LNCAP (cell line): Measurements from ENCODE around the gene SHB.
A peak's percentile ranks its signal among the peaks of the same experiment; 100 is the strongest.

Experiments used
- TF ChIP-seq, protein P1 (sequence below): fragments of 450-650 bp; IDR thresholded peaks from 2 replicates; pipeline ENCODE4 v1.5.1; 2017; ENCODE audit warnings: mild to moderate bottlenecking

Gene SHB

DNA sequence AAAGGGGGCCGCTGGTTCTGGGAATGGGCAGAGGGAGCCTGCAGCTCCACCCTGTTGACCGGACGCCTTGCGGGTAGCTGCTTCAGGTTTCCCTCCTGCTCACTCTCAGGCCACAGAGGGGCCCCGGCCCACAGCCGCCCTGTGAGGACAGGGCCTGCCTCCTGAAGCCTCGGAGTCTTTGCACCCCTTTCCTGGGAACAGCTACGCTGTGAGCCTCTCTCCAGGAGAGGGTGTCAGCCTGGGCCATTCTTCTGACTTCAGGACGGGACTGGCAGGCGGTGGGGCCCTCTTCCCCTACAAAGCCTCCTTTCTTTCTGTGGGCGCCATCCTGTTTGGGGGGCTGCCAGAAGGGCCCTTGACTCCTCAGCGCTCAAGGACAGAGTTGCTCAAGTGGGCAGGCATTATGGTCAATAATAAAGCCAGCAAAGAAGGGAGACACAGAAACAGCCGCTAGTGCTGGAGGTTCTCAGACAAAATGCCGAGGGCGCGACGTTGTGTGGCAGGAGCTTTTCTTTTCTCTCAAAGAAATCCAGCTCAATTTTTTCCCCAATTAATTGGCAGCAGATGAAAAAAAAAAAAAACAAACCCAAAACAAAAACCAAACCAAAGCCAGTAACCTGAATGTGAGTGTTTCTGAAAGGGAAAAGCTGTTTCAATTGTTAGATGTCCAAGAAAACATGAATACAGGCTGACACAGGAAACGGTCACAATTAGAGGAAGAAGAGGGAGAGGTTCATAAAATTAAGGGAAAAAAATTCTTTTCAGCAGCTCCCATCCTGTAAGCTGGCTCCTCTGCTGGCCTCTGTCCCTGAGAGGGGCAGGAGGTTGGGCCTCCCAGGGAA, 152.3 kb downstream of the SHB start:
- TF ChIP-seq, protein P1, sequence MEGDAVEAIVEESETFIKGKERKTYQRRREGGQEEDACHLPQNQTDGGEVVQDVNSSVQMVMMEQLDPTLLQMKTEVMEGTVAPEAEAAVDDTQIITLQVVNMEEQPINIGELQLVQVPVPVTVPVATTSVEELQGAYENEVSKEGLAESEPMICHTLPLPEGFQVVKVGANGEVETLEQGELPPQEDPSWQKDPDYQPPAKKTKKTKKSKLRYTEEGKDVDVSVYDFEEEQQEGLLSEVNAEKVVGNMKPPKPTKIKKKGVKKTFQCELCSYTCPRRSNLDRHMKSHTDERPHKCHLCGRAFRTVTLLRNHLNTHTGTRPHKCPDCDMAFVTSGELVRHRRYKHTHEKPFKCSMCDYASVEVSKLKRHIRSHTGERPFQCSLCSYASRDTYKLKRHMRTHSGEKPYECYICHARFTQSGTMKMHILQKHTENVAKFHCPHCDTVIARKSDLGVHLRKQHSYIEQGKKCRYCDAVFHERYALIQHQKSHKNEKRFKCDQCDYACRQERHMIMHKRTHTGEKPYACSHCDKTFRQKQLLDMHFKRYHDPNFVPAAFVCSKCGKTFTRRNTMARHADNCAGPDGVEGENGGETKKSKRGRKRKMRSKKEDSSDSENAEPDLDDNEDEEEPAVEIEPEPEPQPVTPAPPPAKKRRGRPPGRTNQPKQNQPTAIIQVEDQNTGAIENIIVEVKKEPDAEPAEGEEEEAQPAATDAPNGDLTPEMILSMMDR, result no peak

DNA sequence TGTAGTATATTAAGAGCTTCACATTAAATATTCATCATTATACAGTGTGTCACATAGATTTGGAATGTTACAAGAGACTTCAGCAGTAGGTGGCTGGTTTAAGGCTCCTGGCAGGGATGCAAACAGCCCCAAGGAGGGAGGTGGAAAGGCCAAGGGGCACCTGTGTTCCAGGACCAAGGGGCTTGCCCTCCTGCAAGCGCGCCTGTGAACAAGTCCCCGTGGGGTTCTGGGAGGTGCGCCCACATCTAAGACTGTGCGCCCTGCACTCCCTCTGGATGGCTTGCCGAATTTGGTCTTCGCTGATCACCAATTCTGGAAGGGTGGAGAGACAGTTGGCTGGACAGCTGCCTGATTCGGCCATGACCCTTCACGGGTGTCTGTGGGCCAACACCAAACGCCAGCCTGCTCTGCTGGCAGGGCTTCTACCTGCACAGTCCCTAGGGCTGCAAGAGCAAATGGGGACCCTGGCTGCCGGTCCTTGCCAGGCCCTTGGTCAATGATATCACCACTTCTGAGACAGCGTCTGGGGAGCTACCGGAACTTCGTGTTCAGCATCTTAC, 153.0 kb downstream of the SHB start:
- TF ChIP-seq, protein P1, result no peak

DNA sequence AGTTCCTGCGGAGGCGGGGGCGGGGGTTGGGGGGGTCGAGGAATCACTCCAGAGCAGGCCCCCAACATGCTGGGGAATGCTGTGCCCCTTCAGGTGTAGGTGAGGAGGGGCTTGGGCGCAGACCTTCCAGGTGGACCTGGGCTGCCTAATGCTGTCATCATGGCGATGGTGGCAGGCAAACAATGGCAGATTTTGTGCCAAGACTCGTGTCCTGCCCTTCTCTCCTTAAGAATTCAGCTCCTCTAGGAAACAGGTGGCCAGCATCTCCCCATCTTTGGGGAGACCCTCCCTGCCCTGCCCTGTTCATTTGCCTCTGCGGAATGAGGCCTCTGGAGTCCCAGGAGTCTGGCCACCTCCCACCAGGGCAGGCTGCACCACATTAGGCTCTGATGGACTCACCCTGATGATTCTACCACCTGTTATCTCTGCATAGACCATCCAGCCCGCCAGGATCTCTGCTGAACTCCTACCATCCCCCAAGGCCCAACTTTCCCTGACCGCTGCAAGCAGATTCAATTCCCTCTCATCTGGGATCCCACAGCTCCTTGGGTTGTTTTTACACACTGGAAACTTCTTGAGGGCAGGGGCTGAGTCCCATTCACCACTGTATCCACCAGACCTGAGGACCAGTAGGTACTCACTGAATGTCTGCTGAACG, 154.2 kb downstream of the SHB start:
- TF ChIP-seq, protein P1, result no peak

DNA sequence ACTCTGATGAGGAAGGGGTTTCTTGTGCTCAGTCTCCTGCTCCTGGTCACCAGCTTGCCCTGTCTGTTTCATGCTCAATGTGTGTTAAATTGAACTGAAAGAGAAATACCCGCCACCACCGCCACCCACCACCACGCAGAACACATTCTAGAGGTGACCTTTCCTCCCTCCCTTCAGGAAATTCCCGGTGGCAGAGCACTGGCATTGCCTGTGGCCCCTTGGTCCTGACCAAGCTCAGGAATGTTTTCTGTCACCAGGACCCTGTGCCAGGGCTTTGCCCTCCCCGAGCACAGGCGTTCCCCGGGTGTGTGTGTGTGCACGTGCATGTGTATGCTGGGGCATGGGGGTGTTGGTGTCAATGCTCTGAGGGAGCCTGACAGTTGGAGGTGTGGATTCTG, 154.9 kb downstream of the SHB start:
- TF ChIP-seq, protein P1, result no peak

DNA sequence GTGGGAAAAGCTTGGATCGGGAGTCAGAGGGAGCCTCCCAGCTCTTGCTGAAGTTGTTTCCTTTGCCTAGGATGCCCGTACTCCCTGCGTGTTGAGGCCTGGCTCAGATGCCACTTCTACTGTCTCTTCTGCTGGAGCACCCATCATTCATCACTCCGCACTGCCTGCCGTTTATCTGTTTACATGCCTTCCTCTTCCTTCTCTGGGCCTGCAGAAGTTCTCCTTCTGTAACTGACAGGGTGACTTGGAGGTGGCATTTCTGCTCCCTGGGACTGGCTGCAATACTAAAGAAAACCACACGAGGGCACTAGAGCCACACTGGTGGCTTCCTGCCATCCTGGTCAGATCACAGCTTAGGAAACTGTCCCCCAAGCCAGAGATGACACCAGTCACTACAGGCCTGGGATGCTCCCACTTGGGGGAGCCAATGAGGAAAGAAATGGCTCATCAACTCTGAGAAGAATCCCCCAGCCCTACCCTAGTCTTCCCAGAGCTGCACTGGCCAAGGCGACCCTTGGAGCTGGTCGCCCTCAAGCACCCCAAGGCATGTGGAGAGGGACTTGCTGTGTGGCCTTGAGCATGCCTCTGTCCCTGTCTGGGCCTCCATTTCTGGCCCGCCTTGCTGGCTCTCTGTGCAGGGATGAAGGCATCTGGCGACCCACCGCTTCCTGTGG, 155.4 kb downstream of the SHB start:
- TF ChIP-seq, protein P1, result peak; percentile 98

DNA sequence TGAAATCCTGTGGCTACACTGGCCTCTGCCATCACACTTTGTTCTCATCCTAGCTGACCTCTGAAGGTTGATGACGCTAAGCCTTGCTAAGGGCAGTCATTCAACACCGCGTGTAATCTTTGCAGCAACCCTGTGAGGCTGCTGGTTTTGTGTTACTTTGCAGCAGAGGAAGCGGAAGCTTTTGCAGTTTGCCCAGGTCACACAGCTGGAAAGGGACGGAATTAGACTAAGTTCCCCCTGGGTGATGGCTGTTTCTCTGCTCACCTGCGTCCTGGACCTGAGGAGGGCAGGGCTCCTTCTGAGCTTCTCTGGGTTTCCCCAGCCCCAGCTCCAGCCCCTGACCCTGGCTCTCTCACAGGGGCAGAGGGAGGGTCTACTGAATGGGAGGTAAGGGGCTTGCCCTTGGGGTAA, 157.8 kb downstream of the SHB start:
- TF ChIP-seq, protein P1, result no peak

DNA sequence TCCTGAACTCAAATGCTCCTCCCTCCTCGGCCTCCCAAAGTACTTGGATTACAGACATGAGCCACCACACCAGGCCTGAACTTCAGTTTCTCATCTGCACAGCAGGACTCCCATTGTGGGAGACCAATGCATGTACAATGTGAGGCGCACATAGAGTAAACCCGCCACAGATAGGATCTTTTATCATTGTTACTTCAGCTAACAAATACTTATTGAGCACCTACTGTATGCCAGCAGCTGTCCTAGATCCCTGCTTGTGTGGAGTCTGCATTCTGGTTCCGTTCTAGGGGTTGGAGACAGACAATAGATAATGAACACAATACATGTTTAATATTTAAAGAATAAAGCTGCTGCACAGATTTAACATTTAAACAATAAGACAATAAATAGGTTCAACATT, 158.8 kb downstream of the SHB start:
- TF ChIP-seq, protein P1, result no peak
